Body of pancreas (tissue), 4 donors: Measurements from ENCODE around the gene JMJD8. TPM values are rescaled to one million over a fixed set of nuclear protein-coding genes. Genes with fewer than 3 reads are reported as not detected.
A peak's percentile ranks its signal among the peaks of the same experiment; 100 is the strongest.

Experiments used
- ATAC-seq: fragments of 150-250 bp; one replicate; pipeline ENCODE4 v1.9.1; 2016
- DNase-seq, 4 donors: peaks; one replicate each; pipeline ENCODE4 v3.0.0-alpha.2; 2019
- H3K27ac ChIP-seq, 4 donors: fragments of 200-600 bp; sonication (generic); 1 replicate in 3 of 4; 2 replicates in 1 of 4; pipeline versions ENCODE4 v1.5.1 to v1.6.1; 2016 to 2019; ENCODE audit warnings: mild to moderate bottlenecking in 1 of 4, mixed read lengths in 1 of 4, moderate library complexity in 1 of 4
- H3K27me3 ChIP-seq, 2 donors: fragments of 200-600 bp; sonication (generic); one replicate each; pipeline ENCODE4 v1.6.0; 2016; ENCODE audit warnings: mild to moderate bottlenecking in 1 of 2
- H3K36me3 ChIP-seq, 2 donors: fragments of 200-600 bp; sonication (generic); replicated peaks in 1 of 2; 2 replicates each; pipeline ENCODE4 v1.5.1; 2016; ENCODE audit warnings: low read depth in 2 of 2; ENCODE audit not compliant: insufficient read depth in 1 of 2
- H3K4me1 ChIP-seq: fragments of 200-600 bp; sonication (generic); one replicate; pipeline ENCODE4 v1.6.0; 2016
- H3K4me3 ChIP-seq, 2 donors: fragments of 200-600 bp; sonication (generic); 1 replicate in 1 of 2; 2 replicates in 1 of 2; pipeline ENCODE4 v1.5.1; 2016 to 2019
- H3K9me3 ChIP-seq, 3 donors: fragments of 200-600 bp; sonication (generic); 1 replicate in 2 of 3; 2 replicates in 1 of 3; pipeline ENCODE4 v1.5.1; 2016
- CTCF ChIP-seq, 7 experiments: fragments of 450-650 bp in 4 of 7; fragments of 200-600 bp in 3 of 7; sonication (generic) in 3 of 7; IDR thresholded peaks; one replicate each; pipeline ENCODE4 v1.5.1; 2016 to 2019; ENCODE audit warnings: antibody characterized with exemption in 7 of 7
- POLR2A ChIP-seq, 3 donors: fragments of 450-650 bp; IDR thresholded peaks; one replicate each; pipeline ENCODE4 v1.6.1; 2016; ENCODE audit warnings: antibody characterized with exemption in 3 of 3, mild to moderate bottlenecking in 2 of 3
- WGBS, 2 donors: methylation state at CpG; one replicate each; pipeline ENCODE4 v1.1.5; 2017; 5-methylcytosine and 5-hydroxymethylcytosine counted together
- intact Hi-C: fragments of 100-400 bp; cut with DNase I; formaldehyde crosslinking; loops from one replicate; pipeline ENCODE4 v1.15.1; 2023
- total RNA-seq, 2 donors: library from RNA; depleted of rRNA; stranded (reverse); fragments of >200 nt; gene quantifications; one replicate each; pipeline ENCODE4 v1.1.0, GENCODE V29; 2016

JMJD8 gene
- total RNA-seq, 2 donors from 2014 or later, result 49.5 to 128 TPM

- intact Hi-C loops, result no loop called here
- no peak for ATAC-seq
Measured at GRCh38 chr16:718922-719321, 34.8 kb upstream of the JMJD8 start.

GRCh38 chr16:718389-718788 is 34.3 kb upstream of the JMJD8 start:
- TF ChIP-seq CTCF (IDR thresholded peaks at IDR 0.05) (no peak), POLR2A (IDR thresholded peaks at IDR 0.05) (no peak)
- Histone ChIP-seq H3K4me3 (no peak overlapping the region), H3K27ac (no peak overlapping the region), H3K9me3 (no peaks in the 10 kb centered on the region), H3K36me3 (no peaks in the 10 kb centered on the region), H3K27me3 (no peaks in the 10 kb centered on the region), H3K4me1 (peaks cover 72% of the 10 kb centered on the region)
- ATAC-seq (no peak), DNase-seq (no peak)
- 93 to 100% methylated on average over 1 to 9 of the region's 9 CpGs for WGBS, 2 donors
- intact Hi-C loops, result no loop called here

More at GRCh38 chr16:718922-719321, 34.8 kb upstream of the JMJD8 start:
- TF ChIP-seq CTCF (IDR thresholded peaks at IDR 0.05), result no peak
- no peak for TF ChIP-seq POLR2A (IDR thresholded peaks at IDR 0.05)
- no peak overlapping the region for H3K4me3 ChIP-seq
- 70 to 81% methylated on average over 6 of the region's 6 CpGs for WGBS, 2 donors
- H3K27ac ChIP-seq, result no peak overlapping the region
- DNase-seq, result no peak
- no peaks in the 10 kb centered on the region for H3K27me3 ChIP-seq
- peaks cover 72% of the 10 kb centered on the region for H3K4me1 ChIP-seq
- no peaks in the 10 kb centered on the region for H3K9me3 ChIP-seq
- H3K36me3 ChIP-seq, result no peaks in the 10 kb centered on the region

GRCh38 chr16:717450-718245 is 33.5 kb upstream of the JMJD8 start:
- no peaks in the 10 kb centered on the region for H3K27me3 ChIP-seq
- WGBS, 2 donors, result 82 to 88% methylated on average over 18 to 32 of the region's 32 CpGs
- H3K4me3 ChIP-seq, result no peak overlapping the region
- ATAC-seq (no peak), DNase-seq (no peak)
- no peak for TF ChIP-seq POLR2A (IDR thresholded peaks at IDR 0.05)
- TF ChIP-seq CTCF (IDR thresholded peaks at IDR 0.05), result no peak
- H3K27ac ChIP-seq, result peak overlapping the region in 2 of 4 donors; percentile 68 to 73
- H3K9me3 ChIP-seq, result no peaks in the 10 kb centered on the region
- intact Hi-C loops, result no loop called here
- peaks cover 72% of the 10 kb centered on the region for H3K4me1 ChIP-seq
- no peaks in the 10 kb centered on the region for H3K36me3 ChIP-seq

GRCh38 chr16:716768-717325 is 32.7 kb upstream of the JMJD8 start:
- intact Hi-C loops, result no loop called here
- DNase-seq, result no peak
- H3K27ac ChIP-seq, result peak overlapping the region in 3 of 4 donors; percentile 58 to 73 (median 68)

More at GRCh38 chr16:716768-717325, 32.7 kb upstream of the JMJD8 start:
- Histone ChIP-seq H3K4me3 (no peak overlapping the region), H3K36me3 (no peaks in the 10 kb centered on the region), H3K9me3 (no peaks in the 10 kb centered on the region), H3K4me1 (peaks cover 67% of the 10 kb centered on the region), H3K27me3 (no peaks in the 10 kb centered on the region)
- WGBS, 2 donors, result 85% methylated on average over 29 of the region's 29 CpGs; no CpG with 5 or more reads in 1 of the 2 donors
- ATAC-seq, result no peak
- no peak for TF ChIP-seq POLR2A (IDR thresholded peaks at IDR 0.05)
- no peak for TF ChIP-seq CTCF (IDR thresholded peaks at IDR 0.05)
